H9 (cell line): Measurements from ENCODE around the gene WNT7B. TPM values are rescaled to one million over a fixed set of nuclear protein-coding genes. Genes with fewer than 3 reads are reported as not detected.

Experiments used
- DNase-seq: peaks from one replicate; pipeline ENCODE4 v3.0.0-alpha.2; 2017
- H2AFZ ChIP-seq: one replicate; pipeline ENCODE4 v1.6.1; 2013; ENCODE audit warnings: mild to moderate bottlenecking, low read length, control low read depth, moderate library complexity
- H2AK5ac ChIP-seq: 2 replicates; pipeline ENCODE4 v1.6.1; 2013; ENCODE audit warnings: low read length, control low read depth, mixed read lengths; ENCODE audit not compliant: insufficient read length
- H2BK120ac ChIP-seq: one replicate; pipeline ENCODE4 v1.6.1; 2013; ENCODE audit warnings: low read depth, mild to moderate bottlenecking, low read length, control low read depth, inconsistent platforms; ENCODE audit not compliant: poor library complexity, severe bottlenecking
- H2BK12ac ChIP-seq: 2 replicates; pipeline ENCODE4 v1.6.1; 2013; ENCODE audit warnings: low read length, control low read depth, mixed read lengths, low read depth; ENCODE audit not compliant: insufficient read length
- H2BK15ac ChIP-seq: 2 replicates; pipeline ENCODE4 v1.6.1; 2013; ENCODE audit warnings: low read depth, low read length, control low read depth
- H2BK20ac ChIP-seq: one replicate; pipeline ENCODE4 v1.6.1; 2013; ENCODE audit warnings: low read depth, mild to moderate bottlenecking, low read length, control low read depth, inconsistent platforms; ENCODE audit not compliant: poor library complexity, severe bottlenecking
- H2BK5ac ChIP-seq: 2 replicates; pipeline ENCODE4 v1.6.1; 2013; ENCODE audit warnings: low read length, control low read depth, mixed read lengths; ENCODE audit not compliant: insufficient read length
- H3K14ac ChIP-seq: 2 replicates; pipeline ENCODE4 v1.6.1; 2013; ENCODE audit warnings: low read length, control low read depth; ENCODE audit not compliant: insufficient read depth
- H3K18ac ChIP-seq: 2 replicates; pipeline ENCODE4 v1.6.1; 2013; ENCODE audit warnings: low read depth, mild to moderate bottlenecking, mixed read lengths, low read length, control low read depth; ENCODE audit not compliant: insufficient read length
- H3K23ac ChIP-seq: 2 replicates; pipeline ENCODE4 v1.6.1; 2013; ENCODE audit warnings: low read length, control low read depth, mixed read lengths, low read depth; ENCODE audit not compliant: insufficient read length
- H3K23me2 ChIP-seq: 2 replicates; pipeline ENCODE4 v1.6.1; 2013; ENCODE audit warnings: low read depth, mild to moderate bottlenecking, mixed read lengths, low read length, control low read depth; ENCODE audit not compliant: insufficient read length, poor library complexity, severe bottlenecking
- H3K27ac ChIP-seq: 2 replicates; pipeline ENCODE4 v1.5.1; 2013; ENCODE audit warnings: low read length, control low read depth, mixed read lengths, low read depth; ENCODE audit not compliant: insufficient read length
- H3K27me3 ChIP-seq: 2 replicates; pipeline ENCODE4 v1.6.1; 2013; ENCODE audit warnings: low read length, control low read depth, inconsistent platforms; ENCODE audit not compliant: insufficient read depth
- H3K4ac ChIP-seq: 2 replicates; pipeline ENCODE4 v1.6.1; 2013; ENCODE audit warnings: low read depth, mild to moderate bottlenecking, control low read depth, inconsistent platforms, low read length, moderate library complexity
- H3K4me1 ChIP-seq: 2 replicates; pipeline ENCODE4 v1.6.1; 2013; ENCODE audit warnings: low read length, control low read depth, inconsistent platforms; ENCODE audit not compliant: insufficient read depth
- H3K4me2 ChIP-seq: 2 replicates; pipeline ENCODE4 v1.6.1; 2013; ENCODE audit warnings: low read length, control low read depth, mixed read lengths; ENCODE audit not compliant: insufficient read length, insufficient read depth
- H3K56ac ChIP-seq: 2 replicates; pipeline ENCODE4 v1.6.1; 2013; ENCODE audit warnings: low read depth, mild to moderate bottlenecking, mixed read lengths, low read length, control low read depth; ENCODE audit not compliant: insufficient read length
- H3K79me1 ChIP-seq: 2 replicates; pipeline ENCODE4 v1.6.1; 2013; ENCODE audit warnings: low read depth, mild to moderate bottlenecking, moderate library complexity, low read length, control low read depth, inconsistent platforms; ENCODE audit not compliant: insufficient read depth, poor library complexity, severe bottlenecking
- H3K79me2 ChIP-seq: 2 replicates; pipeline ENCODE4 v1.6.1; 2013; ENCODE audit warnings: low read length, control low read depth, inconsistent platforms; ENCODE audit not compliant: insufficient read depth
- H3K9ac ChIP-seq: 2 replicates; pipeline ENCODE4 v1.6.1; 2013; ENCODE audit warnings: low read length, control low read depth, mixed read lengths; ENCODE audit not compliant: insufficient read length; ENCODE audit errors: extremely low read depth
- H3K9me3 ChIP-seq: one replicate; pipeline ENCODE4 v1.6.1; 2013; ENCODE audit warnings: low read depth, low read length, inconsistent platforms; ENCODE audit not compliant: control insufficient read depth
- H3T11ph ChIP-seq: one replicate; pipeline ENCODE4 v1.6.1; 2013; ENCODE audit warnings: mild to moderate bottlenecking, low read length, control low read depth, inconsistent platforms
- H4K20me1 ChIP-seq: one replicate; pipeline ENCODE4 v1.6.1; 2013; ENCODE audit not compliant: control insufficient read depth, insufficient read length, insufficient read depth
- H4K5ac ChIP-seq: 2 replicates; pipeline ENCODE4 v1.6.1; 2013; ENCODE audit warnings: low read depth, mild to moderate bottlenecking, mixed read lengths, low read length, control low read depth; ENCODE audit not compliant: insufficient read length
- H4K8ac ChIP-seq: replicated peaks from 2 replicates; pipeline ENCODE4 v1.6.1; 2013; ENCODE audit warnings: low read length, control low read depth, mixed read lengths, low read depth; ENCODE audit not compliant: insufficient read length
- H4K91ac ChIP-seq: 2 replicates; pipeline ENCODE4 v1.6.1; 2013; ENCODE audit warnings: low read depth, mild to moderate bottlenecking, moderate library complexity, mixed read lengths, low read length, control low read depth; ENCODE audit not compliant: insufficient read length
- H3K27ac Mint-ChIP-seq, 3 experiments: 2 replicates in 2 of 3; 3 replicates in 1 of 3; pipeline ENCODE4 v1.8.0; 2020 to 2021; ENCODE audit warnings: mixed read lengths in 3 of 3, mild to moderate bottlenecking in 1 of 3, moderate library complexity in 1 of 3
- H3K27me3 Mint-ChIP-seq: 2 replicates; pipeline ENCODE4 v1.8.0; 2021; ENCODE audit warnings: low read depth, mild to moderate bottlenecking, moderate library complexity, mixed read lengths
- H3K36me3 Mint-ChIP-seq, 3 experiments: 2 replicates in 2 of 3; 3 replicates in 1 of 3; pipeline ENCODE4 v1.8.0; 2020 to 2021; ENCODE audit warnings: low read depth in 3 of 3, mixed read lengths in 3 of 3; ENCODE audit not compliant: insufficient read depth in 1 of 3
- H3K4me1 Mint-ChIP-seq, 2 experiments: 2 replicates each; pipeline ENCODE4 v1.8.0; 2020; ENCODE audit warnings: mixed read lengths in 2 of 2
- H3K4me3 Mint-ChIP-seq, 2 experiments: 2 replicates in 1 of 2; 3 replicates in 1 of 2; pipeline ENCODE4 v1.8.0; 2020 to 2021; ENCODE audit warnings: mild to moderate bottlenecking in 2 of 2, mixed read lengths in 2 of 2, moderate library complexity in 1 of 2
- H3K9me3 Mint-ChIP-seq, 2 experiments: 2 replicates in 1 of 2; 3 replicates in 1 of 2; pipeline ENCODE4 v1.8.0; 2020; ENCODE audit warnings: mild to moderate bottlenecking in 2 of 2, mixed read lengths in 2 of 2, moderate library complexity in 1 of 2
- WGBS: extraction: QIAGEN DNeasy Blood & Tissue Kit; methylation state at CpG from one replicate; pipeline ENCODE4 v1.1.7; 2013; ENCODE audit warnings: missing lambda C conversion rate, low lambda C conversion rate, mixed read lengths; ENCODE audit not compliant: insufficient read length; ENCODE audit errors: extremely low coverage; 5-methylcytosine and 5-hydroxymethylcytosine counted together
- total RNA-seq: library from RNA; stranded (reverse); gene quantifications from 2 replicates; pipeline ENCODE4 v1.2.1, GENCODE V29; 2021
- TF ChIP-seq, protein P1 (sequence below): fragments of 200-600 bp; sonication (generic); conservative IDR thresholded peaks from 3 replicates; pipeline ENCODE4 v1.8.0; 2021; ENCODE audit warnings: antibody characterized with exemption, mild to moderate bottlenecking

The WNT7B gene
- total RNA-seq, 1 experiment from 2014 or later, result 0.09 TPM

- Histone ChIP-seq H2BK15ac (no peak overlapping the region), H3K9me3 (no peaks in the 10 kb centered on the region), H3K27ac (no peak overlapping the region), H2AFZ (no peak overlapping the region), H3K79me1 (no peaks in the 10 kb centered on the region), H2BK120ac (no peak overlapping the region), H2AK5ac (no peak overlapping the region), H3K4me1 (no peaks in the 10 kb centered on the region), H3K14ac (no peak overlapping the region), H3K23me2 (no peaks in the 10 kb centered on the region), H4K8ac (no peak overlapping the region), H3K23ac (no peak overlapping the region), H2BK12ac (no peak overlapping the region), H3K79me2 (no peaks in the 10 kb centered on the region), H3K27me3 (peaks cover 3% of the 10 kb centered on the region; the same call in 1 of the 2 replicates), H4K91ac (no peak overlapping the region), H3K4ac (no peak overlapping the region), H3K4me2 (no peak overlapping the region), H3T11ph (no peak overlapping the region), H2BK20ac (no peak overlapping the region), H4K20me1 (no peaks in the 10 kb centered on the region), H3K18ac (no peak overlapping the region), H2BK5ac (no peak overlapping the region), H3K56ac (no peak overlapping the region), H3K9ac (no peak overlapping the region), H4K5ac (no peak overlapping the region)
- peak; percentile 32 for DNase-seq
- Mint-ChIP-seq H3K27me3 (peaks cover 28% of the 10 kb centered on the region), H3K36me3 (no peaks in the 10 kb centered on the region), H3K27ac (no peak overlapping the region; a peak in 1 of 7 replicates), H3K4me3 (peak overlapping the region in 1 of 2 experiments; percentile 62; a peak in 3 of 5 replicates), H3K4me1 (peaks cover 7 to 32% of the 10 kb centered on the region in 2 experiments), H3K9me3 (peaks cover 0 to 2% of the 10 kb centered on the region in 2 experiments; a peak in 1 of 5 replicates)
- TF ChIP-seq, protein P1, sequence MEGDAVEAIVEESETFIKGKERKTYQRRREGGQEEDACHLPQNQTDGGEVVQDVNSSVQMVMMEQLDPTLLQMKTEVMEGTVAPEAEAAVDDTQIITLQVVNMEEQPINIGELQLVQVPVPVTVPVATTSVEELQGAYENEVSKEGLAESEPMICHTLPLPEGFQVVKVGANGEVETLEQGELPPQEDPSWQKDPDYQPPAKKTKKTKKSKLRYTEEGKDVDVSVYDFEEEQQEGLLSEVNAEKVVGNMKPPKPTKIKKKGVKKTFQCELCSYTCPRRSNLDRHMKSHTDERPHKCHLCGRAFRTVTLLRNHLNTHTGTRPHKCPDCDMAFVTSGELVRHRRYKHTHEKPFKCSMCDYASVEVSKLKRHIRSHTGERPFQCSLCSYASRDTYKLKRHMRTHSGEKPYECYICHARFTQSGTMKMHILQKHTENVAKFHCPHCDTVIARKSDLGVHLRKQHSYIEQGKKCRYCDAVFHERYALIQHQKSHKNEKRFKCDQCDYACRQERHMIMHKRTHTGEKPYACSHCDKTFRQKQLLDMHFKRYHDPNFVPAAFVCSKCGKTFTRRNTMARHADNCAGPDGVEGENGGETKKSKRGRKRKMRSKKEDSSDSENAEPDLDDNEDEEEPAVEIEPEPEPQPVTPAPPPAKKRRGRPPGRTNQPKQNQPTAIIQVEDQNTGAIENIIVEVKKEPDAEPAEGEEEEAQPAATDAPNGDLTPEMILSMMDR, result no peak
- no CpG with 5 or more reads among the region's 25 CpGs for WGBS
Observed at GRCh38 chr22:45878051-45878781, 98.7 kb downstream of the WNT7B start.
